Stimulated activated CD8-positive, alpha-beta memory T cell treated with anti-CD3 and anti-CD28 coated beads, Interleukin-4, amount 100 ng/mL, for 24 hours (primary cell): Measurements from ENCODE around the gene FANCD2OS.
"Not testable (repeated sequence)": the region's sequence is repeated elsewhere in the genome, so short reads cannot be mapped to it uniquely, and the experiment has no call there.

Experiments
- DNase-seq: peaks from one replicate; pipeline ENCODE4 v3.0.0-alpha.2; 2020; ENCODE audit warnings: low read depth

Gene FANCD2OS

DNA sequence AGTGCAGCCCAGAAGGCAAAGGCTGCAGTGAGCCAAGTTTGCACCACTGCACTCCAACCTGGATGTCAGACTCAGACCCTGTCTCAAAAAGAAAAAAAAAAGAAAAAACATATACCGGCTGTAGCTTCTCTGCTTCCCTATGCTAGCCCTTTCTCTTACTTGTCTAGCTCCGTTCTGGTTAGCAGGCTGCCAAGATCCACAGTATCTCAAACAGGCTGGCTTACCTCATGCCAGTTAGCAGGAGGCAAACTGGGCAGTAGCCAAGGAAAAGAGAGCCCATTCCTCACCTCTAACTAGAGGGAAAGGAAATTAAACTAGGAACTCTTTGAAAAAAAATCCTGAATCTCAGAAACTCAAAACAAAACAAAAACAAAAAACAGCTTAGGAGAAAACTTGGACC is 16.7 kb downstream of the FANCD2OS start:
- DNase-seq: not testable (repeated sequence)

DNA sequence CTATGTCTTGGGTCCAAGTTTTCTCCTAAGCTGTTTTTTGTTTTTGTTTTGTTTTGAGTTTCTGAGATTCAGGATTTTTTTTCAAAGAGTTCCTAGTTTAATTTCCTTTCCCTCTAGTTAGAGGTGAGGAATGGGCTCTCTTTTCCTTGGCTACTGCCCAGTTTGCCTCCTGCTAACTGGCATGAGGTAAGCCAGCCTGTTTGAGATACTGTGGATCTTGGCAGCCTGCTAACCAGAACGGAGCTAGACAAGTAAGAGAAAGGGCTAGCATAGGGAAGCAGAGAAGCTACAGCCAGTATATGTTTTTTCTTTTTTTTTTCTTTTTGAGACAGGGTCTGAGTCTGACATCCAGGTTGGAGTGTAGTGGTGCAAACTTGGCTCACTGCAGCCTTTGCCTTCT is 17.3 kb downstream of the FANCD2OS start:
- not testable (repeated sequence) for DNase-seq

- no peak for DNase-seq
Measured at GRCh38 chr3:10090179-10090578, 17.9 kb downstream of the FANCD2OS start.

DNA sequence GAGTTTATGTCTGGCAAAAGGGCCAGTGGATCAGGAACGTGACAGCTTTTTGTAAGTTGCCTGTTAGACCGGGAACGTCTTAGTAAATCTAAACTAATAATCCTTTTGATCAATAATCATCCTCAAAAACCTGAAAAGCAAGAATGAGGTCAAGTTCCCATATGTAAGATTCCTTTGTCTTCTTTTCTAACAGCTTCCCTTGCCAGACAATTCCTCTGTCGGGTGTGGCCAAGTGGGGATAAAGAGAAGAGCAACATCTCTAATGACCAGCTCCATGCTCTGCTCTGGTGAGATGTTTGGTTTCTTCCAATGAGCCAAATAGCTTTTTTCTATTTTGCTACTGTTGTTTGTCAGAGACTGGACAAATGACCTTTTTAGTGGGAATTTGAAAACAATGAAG is 19.8 kb downstream of the FANCD2OS start:
- DNase-seq: no peak

DNA sequence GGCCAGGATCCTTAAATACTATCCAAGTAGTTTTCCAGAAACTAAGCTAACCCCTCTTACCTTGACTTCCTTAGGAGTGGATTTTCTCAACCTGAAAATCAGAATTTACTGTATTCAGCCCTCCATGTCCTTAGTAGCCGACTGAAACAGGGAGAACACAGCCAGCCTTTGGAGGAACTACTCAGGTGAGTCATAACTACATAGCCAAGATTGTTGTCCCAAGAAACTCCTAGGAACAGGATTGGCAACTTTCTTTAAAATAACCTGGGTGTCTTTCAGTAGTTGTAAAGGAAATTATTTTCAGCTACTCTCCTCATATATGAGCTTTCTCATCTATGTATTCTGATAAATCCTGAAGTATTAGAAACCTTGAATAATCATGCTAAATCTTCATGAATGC is 22.3 kb downstream of the FANCD2OS start:
- no peak for DNase-seq

- DNase-seq: no peak
Measured at GRCh38 chr3:10081871-10082270, 26.2 kb downstream of the FANCD2OS start.

GRCh38 chr3:10074666-10075065 is 33.4 kb downstream of the FANCD2OS start:
- DNase-seq: no peak

DNA sequence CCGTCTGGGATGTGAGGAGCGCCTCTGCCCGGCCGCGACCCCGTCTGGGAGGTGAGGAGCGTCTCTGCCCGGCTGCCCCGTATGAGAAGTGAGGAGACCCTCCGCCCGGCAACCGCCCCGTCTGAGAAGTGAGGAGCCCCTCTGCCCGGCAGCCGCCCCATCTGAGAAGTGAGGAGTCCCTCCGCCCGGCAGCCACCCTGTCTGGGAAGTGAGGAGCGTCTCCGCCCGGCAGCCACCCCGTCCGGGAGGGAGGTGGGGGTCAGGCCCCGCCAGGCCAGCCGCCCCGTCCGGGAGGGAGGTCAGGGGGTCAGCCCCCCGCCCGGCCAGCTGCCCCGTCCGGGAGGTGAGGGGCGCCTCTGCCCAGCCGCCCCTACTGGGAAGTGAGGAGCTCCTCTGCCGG is 38.0 kb downstream of the FANCD2OS start:
- DNase-seq: not testable (repeated sequence)

GRCh38 chr3:10055097-10055496 is 53.0 kb downstream of the FANCD2OS start:
- DNase-seq: no peak
